ENCODE results near the gene STK32B.

The STK32B gene

GRCh38 chr4:5067908-5068307, 16.6 kb downstream of the STK32B start:
- no peak overlapping the region for H3K4me3 ChIP-seq (ENCODE audit: low read depth, low read length)
- TF ChIP-seq CTCF (IDR thresholded peaks at IDR 0.05; ENCODE audit: low read depth, low read length): no peak

- TF ChIP-seq CTCF (IDR thresholded peaks at IDR 0.05; ENCODE audit: low read depth, low read length): no peak
These were observed 18.6 kb downstream of the STK32B start for GRCh38 chr4:5069901-5070300.

GRCh38 chr4:5072948-5073347, 21.7 kb downstream of the STK32B start:
- no peak for TF ChIP-seq CTCF (IDR thresholded peaks at IDR 0.05; ENCODE audit: low read depth, low read length)
- no peak overlapping the region for H3K4me3 ChIP-seq (ENCODE audit: low read depth, low read length)

More at GRCh38 chr4:5069901-5070300, 18.6 kb downstream of the STK32B start:
- H3K4me3 ChIP-seq (ENCODE audit: low read depth, low read length): no peak overlapping the region

GRCh38 chr4:5078009-5078408, 26.7 kb downstream of the STK32B start:
- no peak for TF ChIP-seq CTCF (IDR thresholded peaks at IDR 0.05; ENCODE audit: low read depth, low read length)
- no peak overlapping the region for H3K4me3 ChIP-seq (ENCODE audit: low read depth, low read length)

- H3K4me3 ChIP-seq (ENCODE audit: low read depth, low read length): no peak overlapping the region
- no peak for TF ChIP-seq CTCF (IDR thresholded peaks at IDR 0.05; ENCODE audit: low read depth, low read length)
These were observed 28.3 kb downstream of the STK32B start for GRCh38 chr4:5079581-5079980.

GRCh38 chr4:5081441-5081999, 30.2 kb downstream of the STK32B start:
- TF ChIP-seq CTCF (IDR thresholded peaks at IDR 0.05; ENCODE audit: low read depth, low read length): no peak
- H3K4me3 ChIP-seq (ENCODE audit: low read depth, low read length): no peak overlapping the region

- H3K4me3 ChIP-seq (ENCODE audit: low read depth, low read length): no peak overlapping the region
- TF ChIP-seq CTCF (IDR thresholded peaks at IDR 0.05; ENCODE audit: low read depth, low read length): no peak
These were observed 31.1 kb downstream of the STK32B start for GRCh38 chr4:5082376-5082775.
